ENCODE results near the gene USP27X.

Gene USP27X

DNA sequence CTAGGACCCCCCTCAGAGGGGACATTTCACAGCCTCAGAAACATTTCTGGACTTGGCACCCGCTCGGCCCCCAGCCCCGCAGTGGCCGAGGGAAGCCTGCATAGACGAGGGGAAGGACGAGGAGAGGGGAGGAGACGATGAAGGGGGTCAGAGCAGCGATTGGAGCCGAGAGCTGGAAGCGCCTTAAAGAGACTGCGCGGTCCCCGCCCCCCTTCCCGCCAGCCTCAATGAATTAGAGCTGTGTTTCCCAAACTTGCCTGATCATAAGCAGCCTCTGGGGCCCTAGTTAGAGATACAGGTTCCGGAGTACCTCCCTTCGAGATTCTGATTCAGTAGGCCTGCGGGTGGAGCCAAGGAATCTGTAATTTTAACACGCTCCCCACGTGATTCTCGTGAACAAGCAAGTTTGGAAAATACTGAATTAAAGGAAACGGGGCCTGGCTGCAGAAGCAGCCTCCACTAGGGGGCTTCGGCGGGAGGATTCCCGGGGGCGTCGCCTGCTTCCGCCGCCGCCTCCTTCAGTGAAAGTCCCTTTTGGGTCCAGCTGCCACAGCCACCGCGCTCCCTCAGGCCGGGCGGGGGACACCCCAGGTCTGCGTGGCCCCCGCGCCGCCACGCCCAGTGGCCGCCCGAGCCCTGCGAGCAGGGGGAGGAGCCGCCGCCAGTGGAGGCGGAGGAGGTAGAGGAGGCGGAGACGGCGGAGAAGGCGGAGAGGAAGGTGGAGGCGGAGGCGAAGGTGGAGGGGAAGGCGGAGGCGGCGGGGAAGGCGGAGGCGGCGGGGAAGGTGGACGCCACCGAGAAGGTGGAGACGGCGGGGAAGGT, at the start of gene USP27X:
USP27X (plus strand) TSS at position 651 of the 822 bp plus-strand sequence. CDS start 824 bp downstream, outside the sequence.
- H3K27ac Mint-ChIP-seq = peak within 1 kb of the TSS; percentile 78 to 82
- ATAC-seq (peak; percentile 92), DNase-seq (peak; percentile 64 to 81)
- H3K9me3 Mint-ChIP-seq = no peaks in the 10 kb centered on the region
- H3K4me1 Mint-ChIP-seq = peaks cover 31% of the 10 kb centered on the region
- peak within 1 kb of the TSS; percentile 79 to 80 for H3K4me3 Mint-ChIP-seq
- H3K27me3 Mint-ChIP-seq = no peaks in the 10 kb centered on the region

DNA sequence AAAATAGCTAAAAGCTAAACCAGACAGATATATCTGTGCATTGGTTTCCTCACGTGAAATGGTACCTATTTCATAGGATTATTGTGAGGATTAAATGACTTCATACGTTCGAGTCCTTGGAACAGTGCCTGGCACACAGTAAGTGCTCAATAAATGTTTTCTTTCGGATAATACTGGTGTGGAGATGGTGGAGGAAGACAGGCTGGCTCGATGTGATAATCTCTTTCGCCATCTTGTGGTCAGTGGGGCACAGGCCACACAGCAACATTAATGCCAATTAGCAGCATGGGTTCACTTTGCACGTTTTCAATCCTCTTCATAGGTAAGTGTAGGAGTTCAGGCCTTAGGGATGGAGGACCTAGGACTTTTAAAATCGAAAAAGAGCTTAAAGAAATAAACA, 40.9 kb upstream of the USP27X start:
- no peak overlapping the region for H3K27ac Mint-ChIP-seq
- H3K4me3 Mint-ChIP-seq = no peak overlapping the region
- ATAC-seq = no peak
- DNase-seq = peak in 1 of 2 donors; percentile 11
- H3K4me1 Mint-ChIP-seq = peaks cover 8% of the 10 kb centered on the region
- H3K27me3 Mint-ChIP-seq = no peaks in the 10 kb centered on the region
- no peaks in the 10 kb centered on the region for H3K9me3 Mint-ChIP-seq

DNA sequence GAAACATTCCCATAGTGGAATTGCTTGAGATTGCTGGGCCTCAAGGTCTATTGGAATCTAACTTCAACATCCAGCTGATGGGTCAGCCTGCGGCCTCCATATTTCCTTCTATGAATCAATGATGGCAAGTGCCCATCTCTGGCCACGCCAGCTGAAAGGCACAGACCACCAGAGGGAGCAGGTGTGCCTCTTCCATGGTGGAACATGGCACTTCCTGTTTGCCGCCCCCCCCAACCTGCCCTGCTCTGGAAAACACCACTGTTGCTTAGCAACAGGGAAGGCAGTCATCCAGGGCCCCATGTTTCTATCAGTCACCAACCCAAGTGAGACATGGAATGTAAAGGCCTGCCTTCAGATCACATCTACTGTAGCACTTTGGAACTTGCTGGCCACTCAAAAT, 38.6 kb upstream of the USP27X start:
- H3K9me3 Mint-ChIP-seq = no peaks in the 10 kb centered on the region
- H3K4me3 Mint-ChIP-seq = no peak overlapping the region
- peak overlapping the region in 1 of 2 donors; percentile 52 for H3K27ac Mint-ChIP-seq
- DNase-seq (peak; percentile 55 to 76), ATAC-seq (peak; percentile 93)
- H3K4me1 Mint-ChIP-seq = peaks cover 8% of the 10 kb centered on the region
- no peaks in the 10 kb centered on the region for H3K27me3 Mint-ChIP-seq

DNA sequence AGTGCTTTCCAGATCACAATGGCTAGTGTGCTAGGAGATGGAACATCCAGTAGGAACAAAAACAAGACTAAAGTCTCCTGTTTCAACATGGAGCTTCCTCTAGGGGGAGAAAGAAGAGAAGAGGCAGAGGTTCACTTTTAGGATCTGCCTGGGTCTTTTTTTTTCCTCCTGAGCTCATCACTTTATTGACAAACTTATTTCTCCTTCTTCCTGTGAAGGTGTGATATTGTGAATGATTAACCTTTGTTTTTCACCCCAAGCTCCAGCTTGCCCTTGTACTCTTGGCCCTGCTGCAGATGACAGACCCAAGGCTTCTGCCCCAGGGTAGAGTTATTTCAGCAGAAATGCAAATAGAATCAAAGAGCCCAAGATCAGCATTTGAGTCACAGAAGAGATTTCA, 36.7 kb upstream of the USP27X start:
- peaks cover 8% of the 10 kb centered on the region for H3K4me1 Mint-ChIP-seq

DNA sequence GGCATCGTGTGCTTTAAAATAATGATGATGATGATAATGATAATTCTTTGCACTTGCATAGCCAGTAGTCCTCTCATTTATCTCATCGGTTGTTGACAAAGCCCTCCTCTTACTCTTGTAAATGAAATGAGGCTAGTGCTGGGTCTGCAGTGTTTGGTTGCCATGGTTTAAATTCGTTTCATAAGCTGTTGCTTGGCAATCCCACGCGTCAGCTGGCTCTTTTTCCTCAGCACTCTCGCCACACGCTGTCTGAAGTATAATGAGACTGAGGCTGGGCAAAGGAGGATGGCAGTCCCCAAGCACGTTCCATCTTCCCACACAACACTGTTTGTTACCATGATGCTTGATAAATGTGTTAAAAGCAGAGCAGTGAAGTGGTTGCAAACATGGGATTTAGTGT, 34.7 kb upstream of the USP27X start:
- no peaks in the 10 kb centered on the region for H3K9me3 Mint-ChIP-seq
- no peak overlapping the region for H3K27ac Mint-ChIP-seq
- H3K4me1 Mint-ChIP-seq = peaks cover 8% of the 10 kb centered on the region
- ATAC-seq (no peak), DNase-seq (no peak)
- no peaks in the 10 kb centered on the region for H3K27me3 Mint-ChIP-seq
- no peak overlapping the region for H3K4me3 Mint-ChIP-seq

More for the DNA sequence above, 36.7 kb upstream of the USP27X start:
- DNase-seq (no peak), ATAC-seq (no peak)
- no peaks in the 10 kb centered on the region for H3K27me3 Mint-ChIP-seq
- H3K27ac Mint-ChIP-seq = no peak overlapping the region
- no peaks in the 10 kb centered on the region for H3K9me3 Mint-ChIP-seq
- H3K4me3 Mint-ChIP-seq = no peak overlapping the region

DNA sequence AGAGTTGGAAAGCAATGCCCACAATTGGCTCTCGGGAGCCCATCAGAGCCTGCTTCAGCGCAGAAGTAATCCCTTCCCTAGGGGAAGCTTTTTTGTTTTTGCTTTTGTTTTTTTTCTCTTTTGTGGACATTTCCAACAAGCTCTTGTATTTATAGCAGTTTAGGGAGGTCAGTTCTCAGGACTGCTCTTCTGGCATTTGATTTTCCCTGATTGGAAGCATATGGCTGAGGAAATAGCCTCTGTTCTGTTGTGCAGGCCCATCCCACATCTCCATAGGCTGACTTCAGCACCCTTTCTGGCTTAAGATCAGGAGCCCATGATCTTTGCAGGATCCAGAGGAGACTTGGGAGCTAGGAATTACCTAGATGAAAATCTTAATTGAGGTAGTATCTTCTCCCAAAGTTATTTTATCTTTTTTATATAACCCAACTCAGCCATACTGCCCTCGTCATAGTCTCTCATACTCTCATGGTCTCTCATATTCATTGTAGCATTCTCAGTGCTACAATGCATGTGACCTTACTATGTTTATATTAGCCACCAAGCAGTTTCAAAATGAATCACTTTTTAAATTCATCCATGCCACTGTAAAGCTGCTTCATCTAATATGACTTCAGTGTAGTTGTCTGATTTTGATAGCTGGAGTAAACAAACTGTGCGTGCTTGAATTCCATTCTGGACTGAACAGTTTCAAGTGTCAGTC, 33.4 kb upstream of the USP27X start:
- Mint-ChIP-seq H3K27me3 (no peaks in the 10 kb centered on the region), H3K4me3 (no peak overlapping the region), H3K4me1 (peaks cover 5% of the 10 kb centered on the region), H3K9me3 (no peaks in the 10 kb centered on the region), H3K27ac (no peak overlapping the region)
- peak; percentile 39 for ATAC-seq
- no peak for DNase-seq

DNA sequence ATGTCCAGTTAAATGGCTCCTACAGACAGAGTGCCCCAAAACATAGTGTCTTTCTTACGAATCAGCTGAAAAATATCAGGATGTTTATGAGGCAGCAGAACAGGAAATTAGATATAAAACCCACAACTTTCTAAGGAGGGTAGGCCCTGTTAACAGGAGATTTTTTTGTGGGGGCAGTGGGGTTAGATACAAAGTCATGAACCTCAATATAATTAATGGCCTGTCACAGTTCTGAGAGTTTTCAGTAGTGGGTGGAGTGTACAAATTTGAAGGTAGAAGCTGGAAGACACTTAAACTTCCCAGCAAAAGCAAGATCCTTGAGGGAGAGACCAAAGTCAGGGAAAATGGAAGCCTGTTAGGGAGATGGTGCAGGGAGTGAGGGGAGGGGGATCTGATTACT, 32.8 kb upstream of the USP27X start:
- H3K9me3 Mint-ChIP-seq = no peaks in the 10 kb centered on the region
- H3K4me1 Mint-ChIP-seq = no peaks in the 10 kb centered on the region
- no peaks in the 10 kb centered on the region for H3K27me3 Mint-ChIP-seq
- no peak for DNase-seq
- H3K4me3 Mint-ChIP-seq = no peak overlapping the region
- no peak for ATAC-seq
- no peak overlapping the region for H3K27ac Mint-ChIP-seq

DNA sequence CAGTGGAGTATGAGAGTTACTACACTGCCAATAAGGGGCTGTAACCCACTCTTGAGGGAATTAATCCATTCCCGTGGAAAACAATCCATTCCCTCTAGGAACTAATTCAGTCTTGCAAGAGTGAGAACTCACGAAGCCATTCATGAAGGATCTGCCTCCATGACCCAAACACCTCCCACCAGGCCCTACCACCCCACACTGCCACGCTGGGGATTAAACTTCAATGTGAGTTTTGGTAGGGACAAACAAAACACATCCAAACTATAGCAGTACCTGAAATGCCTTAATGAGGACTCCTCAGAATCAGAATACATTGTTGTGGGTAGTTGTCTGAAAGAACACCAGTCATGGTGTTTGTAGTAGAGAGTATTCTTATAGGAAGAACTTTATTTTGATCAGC, 31.0 kb upstream of the USP27X start:
- Mint-ChIP-seq H3K4me1 (no peaks in the 10 kb centered on the region), H3K27me3 (no peaks in the 10 kb centered on the region), H3K4me3 (no peak overlapping the region), H3K9me3 (no peaks in the 10 kb centered on the region), H3K27ac (no peak overlapping the region)
- DNase-seq = no peak
- ATAC-seq = no peak

DNA sequence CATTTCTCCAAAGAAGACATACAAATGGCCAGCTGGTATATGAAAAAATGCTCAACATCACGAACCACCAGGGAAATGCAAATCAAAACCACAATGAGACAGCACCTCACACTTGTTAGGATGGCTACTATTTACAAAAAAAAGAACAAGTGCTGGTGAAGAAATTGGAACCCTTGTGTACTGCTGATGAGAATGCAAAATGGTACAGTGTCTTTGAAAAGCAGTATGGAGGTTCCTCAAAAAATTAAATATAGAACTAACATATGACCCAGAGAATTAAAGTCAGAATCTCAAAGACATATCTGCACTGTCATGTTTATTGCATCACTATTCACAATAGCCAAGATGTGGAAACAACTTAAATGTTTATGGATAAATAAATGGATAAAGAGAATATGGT, 29.3 kb upstream of the USP27X start:
- Mint-ChIP-seq H3K4me1 (no peaks in the 10 kb centered on the region), H3K27ac (no peak overlapping the region), H3K4me3 (no peak overlapping the region), H3K27me3 (no peaks in the 10 kb centered on the region), H3K9me3 (no peaks in the 10 kb centered on the region)
- ATAC-seq (no peak), DNase-seq (no peak)

DNA sequence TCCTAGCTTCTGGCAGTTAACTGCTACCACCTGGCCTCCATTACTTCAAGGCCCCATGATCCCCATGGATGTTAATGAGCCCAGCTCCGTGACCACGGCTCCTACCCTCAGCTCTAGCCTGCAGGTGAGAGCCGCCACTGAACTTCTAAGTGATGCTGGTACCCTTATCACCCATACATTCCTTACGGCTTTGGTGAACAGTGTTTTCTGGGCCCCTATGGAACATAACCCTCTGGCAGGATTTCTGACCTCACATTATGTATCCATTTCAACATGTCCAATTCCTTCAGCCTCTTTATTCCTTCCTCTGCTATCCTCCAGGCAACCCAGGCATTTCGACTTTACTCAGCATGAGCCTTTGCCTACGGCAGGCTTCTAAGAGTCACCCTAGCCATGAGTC, 25.6 kb upstream of the USP27X start:
- DNase-seq = no peak
- no peaks in the 10 kb centered on the region for H3K27me3 Mint-ChIP-seq
- H3K4me3 Mint-ChIP-seq = no peak overlapping the region
- no peaks in the 10 kb centered on the region for H3K9me3 Mint-ChIP-seq
- H3K4me1 Mint-ChIP-seq = no peaks in the 10 kb centered on the region
- H3K27ac Mint-ChIP-seq = no peak overlapping the region
- no peak for ATAC-seq

DNA sequence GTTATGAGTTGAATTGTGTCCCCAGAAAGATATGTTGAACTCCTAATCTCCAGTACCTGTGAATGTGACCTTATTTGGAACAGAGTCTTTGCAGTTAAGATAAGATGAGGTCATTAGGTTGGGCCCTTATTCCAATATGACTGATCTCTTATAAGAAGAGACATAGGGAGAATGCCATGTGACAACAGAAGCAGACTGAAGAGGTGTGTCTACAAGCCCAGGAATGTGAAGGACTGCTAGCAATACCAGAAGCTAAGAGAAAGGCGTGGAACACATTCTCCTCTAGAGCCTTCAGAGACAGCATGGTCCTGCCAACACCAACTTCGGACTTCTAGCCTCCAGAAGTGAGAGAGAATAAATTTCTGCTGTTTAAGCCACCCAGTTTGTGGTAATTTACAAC, 22.5 kb upstream of the USP27X start:
- Mint-ChIP-seq H3K27me3 (no peaks in the 10 kb centered on the region), H3K4me3 (no peak overlapping the region), H3K9me3 (no peaks in the 10 kb centered on the region), H3K27ac (no peak overlapping the region), H3K4me1 (no peaks in the 10 kb centered on the region)
- ATAC-seq (no peak), DNase-seq (no peak)

DNA sequence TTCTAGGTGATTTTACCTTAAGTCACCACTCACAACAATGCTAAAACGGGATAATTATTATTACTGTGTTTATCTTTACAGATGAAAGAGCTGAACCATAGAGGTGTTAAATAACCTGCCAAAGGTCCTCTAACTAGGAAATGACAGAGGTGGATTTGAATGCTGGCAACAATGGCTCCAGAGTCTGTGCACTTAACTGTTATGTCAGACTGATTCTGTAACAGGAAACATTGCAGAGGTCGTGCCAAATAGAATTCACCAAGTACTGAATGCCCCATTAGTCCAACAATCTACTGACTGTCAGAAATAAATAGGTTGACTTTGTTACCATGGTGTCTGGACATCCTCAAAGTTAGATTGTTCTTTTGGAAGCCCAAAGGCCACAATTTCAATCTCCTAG, 20.9 kb upstream of the USP27X start:
- DNase-seq (no peak), ATAC-seq (no peak)
- Mint-ChIP-seq H3K27me3 (no peaks in the 10 kb centered on the region), H3K27ac (no peak overlapping the region), H3K4me3 (no peak overlapping the region), H3K9me3 (no peaks in the 10 kb centered on the region), H3K4me1 (no peaks in the 10 kb centered on the region)

DNA sequence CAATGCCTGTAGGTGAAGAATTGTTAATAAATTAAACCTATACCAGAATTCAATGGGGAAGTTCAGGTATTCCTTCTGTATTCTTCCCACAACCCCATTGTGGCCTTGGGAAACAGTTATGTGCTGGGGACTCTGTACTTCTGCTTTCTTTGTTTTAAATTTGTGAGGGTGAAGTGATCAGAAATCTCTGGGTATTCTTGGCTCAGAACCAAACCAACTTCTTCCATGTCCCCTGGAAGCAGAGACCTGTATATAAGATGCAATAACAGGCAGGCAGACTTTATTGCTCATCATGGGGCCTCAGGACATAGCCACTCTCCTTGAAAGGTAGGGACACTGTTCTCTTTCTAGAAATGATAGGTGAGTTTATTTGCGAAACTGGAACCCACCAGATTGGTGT, 19.8 kb upstream of the USP27X start:
- H3K27me3 Mint-ChIP-seq = no peaks in the 10 kb centered on the region
- H3K4me3 Mint-ChIP-seq = no peak overlapping the region
- DNase-seq (no peak), ATAC-seq (no peak)
- no peaks in the 10 kb centered on the region for H3K4me1 Mint-ChIP-seq
- no peaks in the 10 kb centered on the region for H3K9me3 Mint-ChIP-seq
- no peak overlapping the region for H3K27ac Mint-ChIP-seq

DNA sequence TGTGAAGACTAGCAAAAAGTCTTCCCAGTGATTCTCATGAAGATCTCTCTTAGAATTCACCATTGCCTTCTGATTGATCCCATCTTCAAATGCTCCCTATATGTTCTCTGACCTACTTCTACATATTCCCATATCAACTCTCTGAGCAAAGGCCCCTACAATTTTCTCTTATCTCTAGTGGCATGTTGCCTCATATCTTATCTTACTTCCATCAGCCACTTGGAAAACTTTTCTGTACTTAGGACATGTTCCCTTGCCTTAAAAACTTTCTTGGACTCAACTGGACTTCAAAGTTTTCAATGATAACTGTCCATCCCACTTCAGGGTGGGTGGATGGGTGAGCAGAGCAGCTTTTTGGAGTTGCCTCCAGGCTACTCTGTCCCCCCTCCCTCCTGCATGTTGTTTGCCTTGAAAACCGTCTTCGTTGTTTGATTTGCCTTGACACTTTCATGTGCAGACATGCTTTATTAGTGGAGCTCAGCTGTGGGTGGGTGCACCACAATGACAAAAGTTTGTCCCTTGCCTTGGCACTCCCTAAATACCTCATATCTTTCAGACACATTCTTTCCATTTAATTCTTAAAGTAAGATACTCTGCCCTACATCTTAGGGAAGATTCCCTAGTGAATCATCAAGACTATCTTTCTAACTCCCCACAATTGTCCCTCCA, 18.3 kb upstream of the USP27X start:
- ATAC-seq (no peak), DNase-seq (no peak)
- H3K4me1 Mint-ChIP-seq = no peaks in the 10 kb centered on the region
- no peaks in the 10 kb centered on the region for H3K27me3 Mint-ChIP-seq
- H3K4me3 Mint-ChIP-seq = no peak overlapping the region
- H3K9me3 Mint-ChIP-seq = no peaks in the 10 kb centered on the region
- H3K27ac Mint-ChIP-seq = no peak overlapping the region

DNA sequence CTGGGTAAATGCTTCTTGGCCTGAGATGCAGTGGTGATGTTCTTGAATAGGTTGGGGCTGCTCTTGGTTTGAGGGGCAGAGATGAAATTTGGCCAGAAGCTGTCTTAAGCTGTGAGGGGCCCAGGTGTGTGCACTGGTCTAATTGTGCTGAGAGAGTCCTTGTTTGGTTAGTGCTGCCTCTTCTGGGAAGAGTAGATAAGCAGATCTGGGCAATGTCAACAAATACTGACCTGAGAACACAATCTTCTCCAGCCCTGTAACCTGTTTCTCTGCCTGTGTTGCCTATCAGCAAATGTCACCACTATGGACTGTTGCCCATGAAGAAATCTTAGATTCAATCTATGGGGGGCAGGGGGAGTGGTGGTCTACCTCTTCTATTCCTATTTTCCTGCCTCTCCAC, 17.2 kb upstream of the USP27X start:
- no peaks in the 10 kb centered on the region for H3K9me3 Mint-ChIP-seq
- no peaks in the 10 kb centered on the region for H3K27me3 Mint-ChIP-seq
- no peaks in the 10 kb centered on the region for H3K4me1 Mint-ChIP-seq
- ATAC-seq = no peak
- no peak overlapping the region for H3K27ac Mint-ChIP-seq
- H3K4me3 Mint-ChIP-seq = no peak overlapping the region
- no peak for DNase-seq

DNA sequence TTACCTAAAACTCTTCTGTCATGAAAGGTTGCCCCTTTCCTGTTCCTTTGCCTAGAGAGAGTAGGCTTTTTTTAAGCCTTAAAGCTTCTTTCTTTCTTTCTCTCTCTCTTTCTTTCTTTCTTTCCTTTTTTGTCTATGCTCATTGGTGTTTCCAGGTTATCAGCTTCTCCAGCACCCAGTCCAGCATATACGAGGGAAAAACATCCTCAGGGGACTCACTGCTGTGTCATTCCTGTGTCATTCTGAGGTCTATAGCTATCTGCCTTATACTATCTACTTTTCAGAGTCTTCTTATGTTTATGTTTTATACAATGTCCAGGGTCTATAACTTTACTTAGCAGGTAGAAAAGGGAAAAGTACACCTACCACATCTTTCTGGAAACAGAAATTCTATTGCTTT, 10.5 kb upstream of the USP27X start:
- Mint-ChIP-seq H3K27ac (no peak overlapping the region), H3K27me3 (no peaks in the 10 kb centered on the region), H3K4me3 (no peak overlapping the region), H3K4me1 (no peaks in the 10 kb centered on the region), H3K9me3 (no peaks in the 10 kb centered on the region)
- no peak for ATAC-seq
- DNase-seq = no peak
